Caco-2 (cell line): ENCODE measurements around the gene WDR20. TPM values are rescaled to one million over a fixed set of nuclear protein-coding genes. Genes with fewer than 3 reads are reported as not detected.

ENCODE experiments used
- BruUV-seq: library from RNA; stranded (reverse); fragments of 400-500 nt; replicated peaks from 2 replicates; lab custom pipeline; 2021; lab: Mats Ljungman, UMichigan
- CTCF ChIA-PET: fragments of 300-600 bp; sonication (Branson Sonifier 250); formaldehyde crosslinking; loops from one replicate; lab custom pipeline; 2022; ENCODE audit warnings: antibody characterized with exemption; lab: Charles Lee
- POLR2A ChIA-PET: fragments of 300-600 bp; sonication (Branson Sonifier 250); formaldehyde crosslinking; loops from one replicate; lab custom pipeline; 2022; ENCODE audit warnings: antibody characterized with exemption; lab: Charles Lee
- DNase-seq, 2 experiments: peaks; one replicate each; pipeline versions ENCODE4 v3.0.0 to v3.0.0-alpha.2; 2020 to 2022
- H3K27me3 ChIP-seq: replicated peaks from 2 replicates; pipeline ENCODE4 v1.6.0; 2011; ENCODE audit warnings: low read length; ENCODE audit not compliant: control insufficient read depth, insufficient read depth
- H3K36me3 ChIP-seq: 2 replicates; pipeline ENCODE4 v1.5.1; 2011; ENCODE audit warnings: low read length; ENCODE audit not compliant: control insufficient read depth, insufficient read depth
- H3K4me1 ChIP-seq: fragments of 250-450 bp; sonication (Bioruptor Pico); 2 replicates; pipeline ENCODE4 v1.5.1; 2020; ENCODE audit warnings: mild to moderate bottlenecking
- H3K4me3 ChIP-seq: 2 replicates; pipeline ENCODE4 v1.5.1; 2011; ENCODE audit warnings: low read depth, mild to moderate bottlenecking, control low read depth, low read length
- H3K9me3 ChIP-seq: fragments of 250-450 bp; sonication (Bioruptor Pico); 2 replicates; pipeline ENCODE4 v1.5.1; 2020; ENCODE audit warnings: mild to moderate bottlenecking, moderate library complexity
- H3K27ac Mint-ChIP-seq: one replicate; pipeline ENCODE4 v1.8.0; 2022; ENCODE audit warnings: mixed read lengths; ENCODE audit not compliant: unreplicated experiment
- H3K27me3 Mint-ChIP-seq: one replicate; pipeline ENCODE4 v1.8.0; 2022; ENCODE audit warnings: mixed read lengths; ENCODE audit not compliant: insufficient read depth, unreplicated experiment
- H3K36me3 Mint-ChIP-seq: one replicate; pipeline ENCODE4 v1.8.0; 2022; ENCODE audit warnings: mild to moderate bottlenecking, mixed read lengths; ENCODE audit not compliant: insufficient read depth, unreplicated experiment
- H3K4me1 Mint-ChIP-seq: one replicate; pipeline ENCODE4 v1.8.0; 2022; ENCODE audit warnings: low read depth, mixed read lengths; ENCODE audit not compliant: unreplicated experiment
- H3K4me3 Mint-ChIP-seq: one replicate; pipeline ENCODE4 v1.8.0; 2022; ENCODE audit warnings: mild to moderate bottlenecking, moderate library complexity, mixed read lengths; ENCODE audit not compliant: unreplicated experiment
- H3K9me3 Mint-ChIP-seq: one replicate; pipeline ENCODE4 v1.8.0; 2022; ENCODE audit warnings: mixed read lengths; ENCODE audit not compliant: unreplicated experiment
- intact Hi-C: fragments of 100-400 bp; cut with micrococcal nuclease; formaldehyde crosslinking; loops from one replicate; pipeline ENCODE4 v1.10.0; 2022; ENCODE audit not compliant: unreplicated experiment
- total RNA-seq: library from RNA; stranded (reverse); gene quantifications from 2 replicates; pipeline ENCODE4 v1.2.3, GENCODE V29; 2022
- TF ChIP-seq, protein P1 (sequence below), 2 experiments: fragments of 200-600 bp in 1 of 2; IDR thresholded peaks; 1 replicate in 1 of 2; 2 replicates in 1 of 2; pipeline versions ENCODE4 v1.5.1 to v1.8.0; 2011 to 2022; ENCODE audit warnings: antibody characterized with exemption in 1 of 2, control low read depth in 1 of 2, inconsistent platforms in 1 of 2, low read depth in 1 of 2, low read length in 1 of 2, mild to moderate bottlenecking in 1 of 2, moderate library complexity in 1 of 2; ENCODE audit not compliant: insufficient read depth in 1 of 2, severe bottlenecking in 1 of 2, unreplicated experiment in 1 of 2

The WDR20 gene
- total RNA-seq, 1 experiment from 2014 or later = 32.5 TPM

DNA sequence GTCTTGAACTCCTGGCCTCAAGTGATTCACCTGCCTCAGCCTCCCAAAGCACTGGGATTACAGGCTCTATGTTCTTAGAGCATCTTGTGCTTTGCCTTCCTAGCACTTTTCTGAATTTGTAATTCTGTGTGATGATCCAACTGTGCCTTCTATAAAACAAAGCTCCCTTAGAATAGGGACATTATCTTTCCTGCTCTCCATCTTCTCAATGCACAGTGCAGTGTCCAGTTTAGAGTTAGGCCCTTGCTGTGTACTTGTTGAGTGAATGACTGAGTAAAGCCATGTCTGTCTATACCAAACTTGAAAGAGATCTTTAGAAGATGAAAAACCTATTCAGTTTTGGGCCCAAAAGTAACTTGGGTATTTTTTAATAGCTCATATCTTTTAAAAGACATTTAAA is 5.2 kb downstream of the WDR20 start:
- no TSS peak for BruUV-seq
- H3K4me1 Mint-ChIP-seq = peaks cover 4% of the 10 kb centered on the region
- H3K36me3 Mint-ChIP-seq = peaks cover 12% of the 10 kb centered on the region
- intact Hi-C loops = no loop called here
- H3K9me3 ChIP-seq = no peaks in the 10 kb centered on the region
- H3K4me1 ChIP-seq = no peaks in the 10 kb centered on the region
- TF ChIP-seq, protein P1, sequence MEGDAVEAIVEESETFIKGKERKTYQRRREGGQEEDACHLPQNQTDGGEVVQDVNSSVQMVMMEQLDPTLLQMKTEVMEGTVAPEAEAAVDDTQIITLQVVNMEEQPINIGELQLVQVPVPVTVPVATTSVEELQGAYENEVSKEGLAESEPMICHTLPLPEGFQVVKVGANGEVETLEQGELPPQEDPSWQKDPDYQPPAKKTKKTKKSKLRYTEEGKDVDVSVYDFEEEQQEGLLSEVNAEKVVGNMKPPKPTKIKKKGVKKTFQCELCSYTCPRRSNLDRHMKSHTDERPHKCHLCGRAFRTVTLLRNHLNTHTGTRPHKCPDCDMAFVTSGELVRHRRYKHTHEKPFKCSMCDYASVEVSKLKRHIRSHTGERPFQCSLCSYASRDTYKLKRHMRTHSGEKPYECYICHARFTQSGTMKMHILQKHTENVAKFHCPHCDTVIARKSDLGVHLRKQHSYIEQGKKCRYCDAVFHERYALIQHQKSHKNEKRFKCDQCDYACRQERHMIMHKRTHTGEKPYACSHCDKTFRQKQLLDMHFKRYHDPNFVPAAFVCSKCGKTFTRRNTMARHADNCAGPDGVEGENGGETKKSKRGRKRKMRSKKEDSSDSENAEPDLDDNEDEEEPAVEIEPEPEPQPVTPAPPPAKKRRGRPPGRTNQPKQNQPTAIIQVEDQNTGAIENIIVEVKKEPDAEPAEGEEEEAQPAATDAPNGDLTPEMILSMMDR (IDR thresholded peaks at IDR 0.05; ENCODE audit: insufficient read depth in 1 of 2, low read depth in 1 of 2, low read length in 1 of 2, severe bottlenecking in 1 of 2, unreplicated experiment in 1 of 2) = no peak
- ChIA-PET CTCF (no interaction called here), POLR2A (no interaction called here)
- no peak overlapping the region for H3K4me3 Mint-ChIP-seq
- H3K4me3 ChIP-seq = no peak overlapping the region
- H3K9me3 Mint-ChIP-seq = no peaks in the 10 kb centered on the region
- H3K27ac Mint-ChIP-seq = no peak overlapping the region
- no peaks in the 10 kb centered on the region for H3K27me3 ChIP-seq
- H3K36me3 ChIP-seq = no peaks in the 10 kb centered on the region
- H3K27me3 Mint-ChIP-seq = no peaks in the 10 kb centered on the region
- no peak for DNase-seq

DNA sequence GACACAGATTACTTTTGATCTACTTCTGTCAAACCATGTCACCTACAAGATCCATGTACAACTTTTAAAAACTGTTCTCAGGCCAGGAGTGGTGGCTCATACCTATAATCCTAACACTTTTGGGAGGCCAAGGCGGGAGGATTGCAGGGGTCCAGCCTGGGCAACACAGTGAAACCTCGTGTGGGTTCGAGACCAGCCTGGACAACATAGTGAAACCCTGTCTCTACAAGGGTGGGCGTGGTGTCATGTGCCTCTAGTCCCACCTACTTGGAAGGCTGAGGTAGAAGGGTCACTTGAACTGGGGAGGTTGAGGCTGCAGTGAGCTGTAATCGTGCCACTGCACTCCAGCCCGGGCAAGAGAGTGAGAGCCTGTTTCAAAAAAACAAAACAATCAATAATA is 5.7 kb downstream of the WDR20 start:
- Histone ChIP-seq H3K4me3 (no peak overlapping the region), H3K27me3 (no peaks in the 10 kb centered on the region), H3K9me3 (no peaks in the 10 kb centered on the region), H3K4me1 (0 out of 2 replicates have a peak, but pooled peaks cover under 1% of the 10 kb centered on the region), H3K36me3 (no peaks in the 10 kb centered on the region)
- Mint-ChIP-seq H3K9me3 (no peaks in the 10 kb centered on the region), H3K36me3 (peaks cover 10% of the 10 kb centered on the region), H3K4me3 (no peak overlapping the region), H3K27me3 (no peaks in the 10 kb centered on the region), H3K27ac (no peak overlapping the region), H3K4me1 (peaks cover 4% of the 10 kb centered on the region)
- CTCF ChIA-PET = no interaction called here
- intact Hi-C loops = no loop called here
- no TSS peak for BruUV-seq
- TF ChIP-seq, protein P1 (IDR thresholded peaks at IDR 0.05; ENCODE audit: insufficient read depth in 1 of 2, low read depth in 1 of 2, low read length in 1 of 2, severe bottlenecking in 1 of 2, unreplicated experiment in 1 of 2) = no peak
- POLR2A ChIA-PET = no interaction called here
- DNase-seq = no peak

DNA sequence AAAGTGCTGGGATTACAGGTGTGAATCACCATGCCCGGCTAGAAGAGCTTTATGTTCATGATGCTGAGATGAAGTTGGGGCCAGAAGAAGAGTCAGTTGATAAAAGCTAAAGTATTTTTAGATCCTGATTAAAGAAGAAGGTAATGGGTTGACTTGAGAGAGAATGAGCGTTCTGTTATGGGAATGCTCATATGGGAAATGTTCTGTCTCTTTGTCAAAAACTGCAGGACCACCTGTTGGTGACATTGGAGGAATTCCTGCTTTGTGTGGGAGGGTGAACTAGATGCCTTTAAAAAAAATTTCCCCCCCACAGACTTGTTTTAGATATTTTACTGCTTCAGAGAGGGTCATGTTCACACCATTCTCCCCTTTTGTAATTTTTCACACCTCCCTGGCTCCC is 6.7 kb downstream of the WDR20 start:
- DNase-seq = no peak
- no peaks in the 10 kb centered on the region for H3K9me3 Mint-ChIP-seq
- no peak overlapping the region for H3K4me3 Mint-ChIP-seq
- no peak overlapping the region for H3K4me3 ChIP-seq
- H3K36me3 Mint-ChIP-seq = peaks cover 10% of the 10 kb centered on the region
- CTCF ChIA-PET = no interaction called here
- no peaks in the 10 kb centered on the region for H3K4me1 Mint-ChIP-seq
- intact Hi-C loops = no loop called here
- H3K27me3 Mint-ChIP-seq = no peaks in the 10 kb centered on the region
- POLR2A ChIA-PET = no interaction called here
- H3K27ac Mint-ChIP-seq = no peak overlapping the region
- TF ChIP-seq, protein P1 (IDR thresholded peaks at IDR 0.05; ENCODE audit: insufficient read depth in 1 of 2, low read depth in 1 of 2, low read length in 1 of 2, severe bottlenecking in 1 of 2, unreplicated experiment in 1 of 2) = no peak
- no peaks in the 10 kb centered on the region for H3K27me3 ChIP-seq
- H3K36me3 ChIP-seq = no peaks in the 10 kb centered on the region
- H3K9me3 ChIP-seq = no peaks in the 10 kb centered on the region
- no TSS peak for BruUV-seq
- H3K4me1 ChIP-seq = 0 out of 2 replicates have a peak, but pooled peaks cover 4% of the 10 kb centered on the region
